Astrocyte of the cerebellum (primary cell): Measurements from ENCODE around the gene LCORL.

Experiments used
- DNase-seq: peaks from one replicate; pipeline ENCODE4 v3.0.0-alpha.2; 2011; ENCODE audit warnings: low read depth
- H3K4me3 ChIP-seq: 2 replicates; pipeline ENCODE4 v1.5.1; 2011; ENCODE audit warnings: mild to moderate bottlenecking, low read depth, low read length, moderate library complexity
- in situ Hi-C: cut with HindIII; loops from 2 replicates; pipeline ENCODE4 v1.10.0; 2017; ENCODE audit warnings: low sequenced_read_pairs
- TF ChIP-seq, protein P1 (sequence below): IDR thresholded peaks from 2 replicates; pipeline ENCODE4 v1.5.1; 2012; ENCODE audit warnings: low read length, low read depth, moderate library complexity, mild to moderate bottlenecking; ENCODE audit errors: missing control alignments

LCORL gene

DNA sequence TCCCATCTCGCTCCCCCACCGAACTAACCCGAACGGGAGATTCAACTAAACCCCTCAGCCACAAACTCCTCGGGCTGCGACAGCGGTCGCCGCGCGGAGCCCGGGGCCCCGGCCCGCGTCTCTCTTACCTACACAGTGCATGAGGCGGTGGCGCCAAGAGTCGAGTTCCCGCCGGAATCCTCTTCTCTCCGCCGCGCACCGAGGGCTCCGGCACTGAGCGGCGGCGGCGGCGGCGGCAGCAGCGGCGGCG is 160 bp downstream of the LCORL start:
- TF ChIP-seq, protein P1, sequence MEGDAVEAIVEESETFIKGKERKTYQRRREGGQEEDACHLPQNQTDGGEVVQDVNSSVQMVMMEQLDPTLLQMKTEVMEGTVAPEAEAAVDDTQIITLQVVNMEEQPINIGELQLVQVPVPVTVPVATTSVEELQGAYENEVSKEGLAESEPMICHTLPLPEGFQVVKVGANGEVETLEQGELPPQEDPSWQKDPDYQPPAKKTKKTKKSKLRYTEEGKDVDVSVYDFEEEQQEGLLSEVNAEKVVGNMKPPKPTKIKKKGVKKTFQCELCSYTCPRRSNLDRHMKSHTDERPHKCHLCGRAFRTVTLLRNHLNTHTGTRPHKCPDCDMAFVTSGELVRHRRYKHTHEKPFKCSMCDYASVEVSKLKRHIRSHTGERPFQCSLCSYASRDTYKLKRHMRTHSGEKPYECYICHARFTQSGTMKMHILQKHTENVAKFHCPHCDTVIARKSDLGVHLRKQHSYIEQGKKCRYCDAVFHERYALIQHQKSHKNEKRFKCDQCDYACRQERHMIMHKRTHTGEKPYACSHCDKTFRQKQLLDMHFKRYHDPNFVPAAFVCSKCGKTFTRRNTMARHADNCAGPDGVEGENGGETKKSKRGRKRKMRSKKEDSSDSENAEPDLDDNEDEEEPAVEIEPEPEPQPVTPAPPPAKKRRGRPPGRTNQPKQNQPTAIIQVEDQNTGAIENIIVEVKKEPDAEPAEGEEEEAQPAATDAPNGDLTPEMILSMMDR, result no peak
- H3K4me3 ChIP-seq, result peak overlapping the region; percentile 75
- DNase-seq, result no peak
- in situ Hi-C loops, result no loop called here

DNA sequence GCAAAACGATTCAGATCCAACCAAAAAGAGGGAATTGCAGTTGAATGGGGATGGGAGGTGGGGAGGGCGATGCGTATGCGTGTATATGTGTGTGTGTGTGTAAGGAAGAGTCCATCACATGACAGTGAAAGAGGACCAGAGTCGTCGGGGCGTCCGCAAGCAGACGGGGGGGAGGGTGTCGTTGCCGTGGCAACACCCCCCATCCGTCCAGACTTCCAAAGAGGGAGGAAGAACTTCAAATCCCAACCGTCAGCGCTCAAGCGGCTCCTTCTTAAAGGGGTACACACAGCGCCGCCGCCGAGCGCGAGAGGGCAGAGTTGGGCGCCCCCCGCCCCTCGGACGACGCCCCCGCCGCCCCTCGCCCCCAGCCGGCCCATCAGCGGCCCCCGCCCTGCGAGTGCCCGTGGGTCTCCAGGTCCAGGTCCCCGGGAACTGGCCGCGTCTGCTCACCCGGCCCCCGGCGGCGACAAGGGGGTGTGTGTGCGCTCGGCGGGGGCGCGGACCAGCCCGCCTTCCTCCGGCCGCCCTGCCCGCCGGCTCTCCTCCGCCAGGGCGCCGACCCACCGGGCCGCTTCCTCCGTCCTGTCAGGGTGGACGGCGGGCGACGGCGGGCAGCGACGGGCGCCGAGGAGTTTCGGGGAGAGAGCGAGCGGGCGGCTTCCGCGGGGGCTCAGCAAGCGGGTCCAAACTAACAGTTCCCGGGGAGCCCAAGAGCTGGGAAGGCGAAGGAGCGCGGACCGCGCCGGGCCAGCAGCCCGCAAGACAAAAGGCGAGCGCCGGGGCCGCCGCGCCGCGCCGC is 685 bp downstream of the LCORL start:
- TF ChIP-seq, protein P1, result no peak

DNA sequence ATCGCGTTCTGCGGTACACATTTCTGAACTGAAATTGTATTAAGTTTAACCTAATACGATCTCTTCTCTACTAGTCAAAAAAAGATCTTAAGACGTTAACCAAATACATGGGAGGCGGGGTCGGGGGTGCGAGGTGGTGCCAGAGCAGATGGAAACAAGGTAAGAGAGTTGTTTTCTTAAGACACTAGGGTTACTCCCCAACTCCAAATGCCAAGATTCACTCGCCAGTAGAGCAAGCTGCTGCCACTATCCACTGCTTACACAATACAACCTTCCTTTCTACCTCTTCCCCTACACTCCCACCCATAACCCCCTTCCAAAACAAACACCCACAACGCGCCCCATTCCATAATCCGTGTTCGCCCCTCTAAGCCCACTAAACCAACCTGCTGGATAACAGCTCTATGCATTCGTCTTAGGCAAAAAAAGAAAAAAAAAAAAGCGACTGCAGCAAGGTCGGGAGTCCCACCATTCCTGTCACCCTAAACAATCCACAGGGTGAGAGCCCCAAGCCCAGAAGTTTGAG is 1.3 kb downstream of the LCORL start:
- no peak for DNase-seq
- TF ChIP-seq, protein P1, result no peak
- in situ Hi-C loops, result no loop called here
- peak overlapping the region; percentile 75 for H3K4me3 ChIP-seq

More for the DNA sequence above, 685 bp downstream of the LCORL start:
- in situ Hi-C loops, result no loop called here
- peak overlapping the region; percentile 75 for H3K4me3 ChIP-seq
- DNase-seq, result peak; percentile 45

DNA sequence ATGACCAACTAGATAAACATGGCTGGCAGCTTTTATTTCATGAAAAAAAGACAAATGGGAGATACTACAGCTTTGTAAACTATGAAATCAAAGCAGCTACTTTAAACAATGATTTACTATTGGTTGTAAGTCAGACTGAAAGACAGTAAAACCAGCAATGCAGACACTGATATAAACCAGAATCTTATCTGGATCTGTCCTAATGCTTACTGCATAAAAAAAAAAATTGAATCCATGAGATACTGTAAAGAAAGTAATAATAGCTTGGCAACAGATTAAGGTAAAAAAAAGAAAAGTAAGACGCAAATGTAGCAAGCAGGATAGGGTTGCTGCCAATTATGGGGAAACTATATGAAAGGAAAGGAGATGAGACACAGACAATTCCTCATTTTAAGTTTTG is 7.3 kb downstream of the LCORL start:
- TF ChIP-seq, protein P1, result no peak
- DNase-seq, result no peak
- H3K4me3 ChIP-seq, result no peak overlapping the region
- in situ Hi-C loops, result no loop called here

DNA sequence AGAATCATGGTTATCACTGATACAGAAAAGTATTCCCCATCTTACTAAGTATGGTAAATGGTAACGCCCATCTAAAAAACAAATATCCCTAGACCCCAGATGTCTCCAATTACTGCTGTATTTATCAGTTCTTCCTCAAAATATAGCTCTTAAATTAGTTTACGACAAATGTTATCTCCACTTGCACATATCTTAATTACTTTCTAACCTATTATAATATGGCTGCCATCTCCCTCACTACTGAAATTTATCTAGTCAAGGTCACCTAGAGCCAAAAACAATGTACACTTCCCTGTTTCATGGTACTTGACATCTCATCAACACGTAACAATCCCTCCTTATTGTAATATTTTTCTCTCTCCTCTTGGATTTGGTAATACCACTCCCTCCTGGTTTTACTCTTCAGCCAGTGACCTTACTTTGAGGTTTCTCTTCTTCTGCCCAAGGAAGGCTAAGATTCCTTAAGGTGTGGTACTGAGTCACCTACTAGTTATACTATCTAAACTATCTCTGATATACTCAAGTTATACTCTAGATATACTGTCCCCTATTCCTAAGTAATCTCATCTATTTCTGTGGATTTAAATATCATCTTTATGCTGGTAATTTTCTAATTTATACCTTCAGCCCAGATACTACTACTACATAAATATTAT is 8.6 kb downstream of the LCORL start:
- no peak overlapping the region for H3K4me3 ChIP-seq
- in situ Hi-C loops, result no loop called here
- TF ChIP-seq, protein P1, result no peak
- DNase-seq, result no peak

DNA sequence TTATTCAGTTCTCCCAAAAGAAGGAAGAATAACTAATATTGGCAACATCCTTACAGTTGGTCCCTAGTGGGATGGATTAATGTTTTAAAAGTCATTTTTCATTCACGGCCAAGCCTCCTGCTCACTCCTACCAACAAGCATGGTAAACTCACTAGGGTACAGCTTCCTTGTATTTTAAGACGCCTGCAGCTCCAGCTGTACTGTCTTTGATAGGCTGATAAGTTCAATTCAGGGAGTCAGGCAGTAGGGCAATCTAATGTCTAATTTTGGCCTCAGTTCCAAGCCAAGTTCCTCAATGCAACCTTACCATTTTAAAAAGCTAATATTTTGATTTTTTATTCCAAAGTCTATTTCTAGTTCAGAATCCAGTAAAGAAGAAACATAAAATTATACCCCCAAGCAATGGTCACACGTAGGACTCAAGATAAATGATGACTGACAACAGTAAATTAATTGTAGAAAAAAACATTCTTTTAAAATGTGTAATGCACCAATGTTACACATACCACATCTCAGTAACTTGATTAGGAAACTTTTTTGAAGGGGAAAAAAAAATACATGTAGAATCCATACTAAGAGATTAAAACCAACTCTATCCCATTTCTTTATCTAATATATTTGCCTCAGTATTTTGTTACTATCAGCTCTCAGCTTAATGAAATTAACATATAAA is 9.3 kb downstream of the LCORL start:
- DNase-seq, result no peak
- TF ChIP-seq, protein P1, result no peak
- H3K4me3 ChIP-seq, result no peak overlapping the region
- in situ Hi-C loops, result no loop called here
